Stimulated activated naive CD4-positive, alpha-beta T cell treated with Interleukin-2 at 50 U/mL for 16 hours (primary cell): ENCODE results near the gene CACNB3.

Experiments
- DNase-seq: peaks from one replicate; lab custom pipeline; 2025; lab: John Stamatoyannopoulos, UW

The CACNB3 gene

GRCh38 chr12:48817873-48818830 is at the start of gene CACNB3:
Gene CACNB3 (plus strand): TSS chr12:48818496. CDS start chr12:48818930, 434 bp downstream.
- DNase-seq: peak; percentile 79

DNA sequence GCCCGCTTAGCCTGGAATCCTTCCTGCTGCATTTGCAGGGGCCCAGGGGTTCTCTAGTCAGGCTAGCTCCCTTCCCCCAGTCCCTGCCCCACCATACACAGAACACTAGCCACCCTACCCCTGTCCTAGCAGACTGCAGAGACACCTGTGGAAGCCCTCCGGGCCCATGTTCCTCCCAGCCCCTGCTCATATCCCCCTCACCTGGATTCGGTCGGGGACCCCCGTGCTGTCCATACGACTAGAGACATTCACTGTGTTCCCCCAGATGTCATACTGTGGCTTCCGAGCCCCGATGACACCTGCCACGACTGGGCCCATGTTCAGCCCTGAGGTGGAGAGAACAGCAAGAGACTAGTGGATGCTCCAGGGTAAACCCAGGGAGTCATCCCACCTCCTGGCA is 49.6 kb upstream of the CACNB3 start:
- no peak for DNase-seq

DNA sequence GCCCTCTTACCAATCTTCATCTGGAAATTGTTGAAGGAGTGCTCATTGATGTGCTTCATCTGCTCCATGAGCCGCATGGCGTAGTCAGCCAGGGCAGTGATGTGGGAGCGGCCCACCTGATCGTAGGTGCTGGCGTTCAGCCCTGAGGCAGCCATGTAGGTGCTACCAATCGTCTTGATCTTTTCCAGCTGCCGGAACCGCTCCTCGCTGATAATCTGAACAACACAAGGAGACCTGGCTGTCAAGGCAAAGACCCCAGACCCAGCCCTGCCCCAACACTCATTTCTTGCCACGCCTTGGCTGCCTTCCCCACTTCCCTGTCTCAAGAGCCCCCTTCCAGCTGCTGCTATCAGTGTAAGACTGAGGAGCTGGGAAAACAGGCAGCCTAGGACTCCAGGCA is 47.5 kb upstream of the CACNB3 start:
- DNase-seq: no peak

- no peak for DNase-seq
These were observed 46.6 kb upstream of the CACNB3 start for GRCh38 chr12:48771588-48772112.

DNA sequence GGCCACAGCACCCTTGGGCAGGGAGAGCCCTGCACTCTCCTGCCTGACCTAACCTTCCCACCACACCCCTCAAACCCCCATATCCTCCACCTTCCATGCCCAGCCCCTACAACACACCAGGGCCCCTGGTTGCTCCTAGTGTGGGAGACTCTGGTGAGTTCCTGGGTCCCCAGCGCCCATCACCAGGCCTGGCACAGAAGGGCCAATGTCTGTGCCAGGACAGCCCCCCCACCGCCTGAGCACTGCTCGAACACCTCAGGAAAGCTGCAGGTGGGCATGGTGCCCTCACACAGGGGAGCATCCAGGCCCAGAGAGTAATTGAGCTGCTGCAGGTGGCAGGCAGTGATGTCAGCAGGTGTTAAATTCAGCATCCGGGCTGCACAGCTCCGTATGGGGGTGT is 44.6 kb upstream of the CACNB3 start:
- no peak for DNase-seq

GRCh38 chr12:48774516-48774915 is 43.8 kb upstream of the CACNB3 start:
- DNase-seq: no peak

DNA sequence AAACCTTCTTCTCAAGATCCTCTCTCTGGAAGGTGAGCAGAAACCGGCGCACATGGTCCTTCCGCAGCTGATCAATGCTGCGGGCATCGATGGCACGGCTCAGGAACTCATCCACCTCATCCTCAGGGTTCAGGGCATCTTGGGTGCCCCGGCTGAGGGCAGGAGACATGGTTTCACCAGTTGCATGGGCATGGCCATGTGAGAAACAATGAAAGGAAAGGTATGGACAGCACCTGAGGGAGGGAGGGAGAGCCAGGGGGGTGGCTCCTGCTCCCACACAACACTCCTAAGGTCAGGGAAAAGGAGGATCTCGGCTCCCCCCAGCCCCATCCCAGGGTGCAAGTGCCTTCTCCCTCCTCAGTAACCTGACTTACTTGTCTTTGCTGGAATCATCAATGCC is 43.0 kb upstream of the CACNB3 start:
- DNase-seq: no peak

DNA sequence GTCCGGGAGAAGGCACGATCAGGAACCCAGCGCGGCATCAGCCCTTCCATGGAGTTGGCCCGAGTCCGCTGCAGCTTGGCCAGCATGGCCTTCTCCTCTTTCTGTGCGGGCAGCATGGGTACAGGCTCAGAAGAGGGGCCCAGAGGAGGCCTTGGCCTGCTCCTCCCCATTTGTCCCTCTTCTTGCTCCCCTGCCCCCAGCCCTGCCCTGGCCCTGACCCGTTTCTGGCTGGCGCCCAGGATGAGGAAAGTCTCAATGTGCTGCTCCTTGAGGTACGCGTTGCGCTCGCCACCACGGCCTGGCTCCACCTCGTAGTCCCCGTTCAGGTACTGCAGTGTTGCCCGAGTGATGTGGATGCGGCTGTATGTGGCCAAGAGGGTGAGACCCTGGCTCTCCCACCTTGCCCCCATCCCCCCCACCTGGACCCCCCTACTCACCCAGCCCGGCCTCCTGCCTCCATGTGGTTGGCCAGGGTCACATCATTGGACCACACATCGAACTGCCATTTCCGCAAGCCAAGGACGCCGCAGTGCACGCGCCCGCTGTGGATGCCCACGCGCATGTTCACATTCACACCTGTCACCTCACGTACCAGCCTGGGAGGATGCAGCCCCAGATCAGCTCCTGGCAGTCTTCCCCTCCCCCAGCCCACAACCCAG is 42.2 kb upstream of the CACNB3 start:
- DNase-seq: no peak

DNA sequence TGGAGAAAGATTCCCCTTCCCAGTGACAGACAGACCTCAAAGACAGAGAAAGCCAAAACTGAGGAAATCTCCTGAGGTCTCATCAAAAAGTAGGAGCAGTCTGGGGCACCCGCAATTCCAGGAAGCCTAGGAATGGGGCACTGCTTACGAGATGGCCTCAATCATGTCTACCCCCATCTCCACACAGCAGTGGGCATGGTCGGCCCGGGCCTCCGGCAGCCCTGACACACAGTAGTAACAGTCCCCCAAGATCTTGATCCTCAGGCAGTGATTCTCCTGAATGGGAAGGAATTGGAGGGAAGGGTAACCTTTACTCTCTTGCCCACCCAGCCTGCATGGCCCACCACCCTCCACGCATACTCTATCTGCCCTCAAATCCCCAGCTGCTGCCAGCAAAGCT is 41.3 kb upstream of the CACNB3 start:
- DNase-seq: no peak

DNA sequence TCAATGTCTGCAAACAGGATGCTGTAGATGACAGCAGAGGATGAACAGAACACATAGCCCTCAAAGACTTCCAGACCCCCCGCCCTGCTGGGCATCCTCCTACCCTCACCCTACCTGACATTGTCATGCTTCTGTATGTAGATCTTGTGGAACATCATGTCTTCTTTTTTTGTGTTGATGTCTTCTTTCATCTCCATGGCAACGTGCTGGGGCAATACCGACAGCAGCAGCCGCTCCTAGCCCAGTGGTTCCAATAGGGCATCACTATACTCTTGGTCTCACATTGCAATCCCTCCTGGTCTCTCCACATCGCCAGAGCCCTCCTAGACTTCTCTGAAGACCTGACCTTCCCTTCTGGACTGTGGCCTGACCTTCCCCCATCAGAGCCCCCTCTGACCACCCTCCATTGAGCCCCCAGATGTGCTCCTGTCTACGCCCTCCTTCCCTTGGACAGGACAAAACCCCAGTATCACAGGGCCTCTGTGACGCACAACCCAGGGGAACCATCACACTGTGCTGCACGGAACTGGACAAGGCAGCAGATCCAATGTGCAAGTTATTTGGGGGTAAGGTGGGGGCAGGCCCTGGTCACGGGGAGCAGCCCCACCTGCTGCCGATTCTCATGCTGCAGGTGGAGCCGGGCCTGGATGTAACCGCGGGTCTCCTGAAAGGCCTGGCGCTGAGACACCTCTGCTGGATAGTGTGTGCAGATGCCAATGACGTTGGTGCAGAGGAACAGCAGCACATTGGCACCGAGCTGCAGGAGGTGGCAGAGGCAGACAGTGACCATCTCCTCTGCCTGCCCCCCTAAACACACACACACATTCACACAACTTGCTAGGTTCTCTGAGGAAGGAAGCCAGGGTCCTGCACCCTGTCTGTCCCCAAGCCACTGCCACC is 40.5 kb upstream of the CACNB3 start:
- DNase-seq: no peak

GRCh38 chr12:48779869-48780268 is 38.4 kb upstream of the CACNB3 start:
- DNase-seq: no peak

DNA sequence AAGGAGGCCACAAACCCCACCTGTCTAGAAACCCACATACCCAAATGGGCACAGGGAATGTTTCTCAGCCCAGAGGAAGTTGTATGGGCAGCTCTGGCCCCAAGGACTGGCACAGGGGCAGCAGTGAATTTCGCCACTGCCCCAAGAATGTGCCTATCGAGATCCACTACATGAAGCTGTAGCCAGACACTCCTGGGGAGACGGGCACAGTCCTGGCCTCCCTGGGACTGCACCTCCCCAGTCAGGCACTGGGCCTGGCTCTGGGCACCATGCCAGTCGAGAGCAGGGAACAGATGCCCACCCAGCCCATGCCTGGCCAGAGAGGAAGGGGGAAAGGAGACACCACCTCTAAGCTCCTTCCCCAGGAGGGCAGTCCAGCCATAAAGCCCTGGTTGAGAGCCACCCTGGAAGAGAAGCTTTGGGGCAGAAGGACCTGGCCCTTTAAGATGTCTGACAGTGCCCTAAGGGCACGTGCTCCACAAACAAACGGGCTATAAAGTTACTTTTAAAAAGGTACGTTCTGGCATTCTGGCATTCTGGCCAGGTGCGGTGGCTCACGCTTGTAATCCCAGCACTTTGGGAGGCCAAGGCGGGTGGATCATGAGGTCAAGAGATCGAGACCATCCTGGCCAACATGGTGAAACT is 37.8 kb upstream of the CACNB3 start:
- no peak for DNase-seq

GRCh38 chr12:48781750-48782456 is 36.4 kb upstream of the CACNB3 start:
- no peak for DNase-seq

DNA sequence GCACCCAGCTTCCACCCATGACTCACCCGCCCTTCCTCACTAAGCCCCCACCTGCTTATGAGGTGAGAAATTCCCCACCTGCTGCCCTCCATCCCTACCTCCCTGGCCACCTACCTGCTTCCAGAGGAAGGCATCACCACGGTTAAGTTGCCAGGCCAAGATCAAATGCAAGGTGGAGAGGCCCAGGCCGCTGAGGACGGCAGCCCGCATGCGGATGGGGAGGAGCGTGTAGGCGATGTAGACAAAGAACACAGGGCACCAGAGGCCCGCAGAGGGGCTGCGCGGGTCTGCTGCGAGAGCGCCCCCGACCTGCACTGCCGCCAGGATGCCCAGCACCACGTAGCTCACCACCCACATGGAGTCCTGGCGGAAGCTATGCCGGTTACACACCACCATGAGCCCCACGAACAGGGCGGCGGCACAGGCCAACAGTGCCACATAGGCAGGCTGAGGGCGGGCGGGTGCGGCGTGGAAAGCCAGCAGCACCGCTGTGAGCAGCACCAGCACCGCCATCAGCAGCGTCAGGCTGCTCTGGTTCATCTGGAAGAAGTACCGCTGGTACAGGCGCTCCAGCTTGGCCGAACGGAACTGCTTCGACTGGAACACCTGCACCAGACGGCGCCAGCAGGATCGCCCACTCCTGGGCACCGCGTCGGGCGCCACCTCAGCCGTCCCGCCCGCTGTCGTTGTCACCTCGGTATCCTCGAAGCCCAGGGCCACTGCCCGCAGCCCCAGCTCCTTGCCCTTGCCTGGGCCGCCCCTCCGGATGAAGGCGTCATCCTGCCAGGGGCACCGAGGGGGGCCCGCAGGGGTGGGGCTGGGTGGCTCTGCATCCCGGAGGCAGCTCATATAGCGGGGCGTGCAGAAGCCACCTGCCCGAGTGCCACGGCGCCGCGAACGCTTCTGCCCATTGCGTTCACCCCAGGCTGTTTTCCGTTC is 35.6 kb upstream of the CACNB3 start:
- DNase-seq: no peak

GRCh38 chr12:48783432-48783831 is 34.9 kb upstream of the CACNB3 start:
- DNase-seq: no peak

DNA sequence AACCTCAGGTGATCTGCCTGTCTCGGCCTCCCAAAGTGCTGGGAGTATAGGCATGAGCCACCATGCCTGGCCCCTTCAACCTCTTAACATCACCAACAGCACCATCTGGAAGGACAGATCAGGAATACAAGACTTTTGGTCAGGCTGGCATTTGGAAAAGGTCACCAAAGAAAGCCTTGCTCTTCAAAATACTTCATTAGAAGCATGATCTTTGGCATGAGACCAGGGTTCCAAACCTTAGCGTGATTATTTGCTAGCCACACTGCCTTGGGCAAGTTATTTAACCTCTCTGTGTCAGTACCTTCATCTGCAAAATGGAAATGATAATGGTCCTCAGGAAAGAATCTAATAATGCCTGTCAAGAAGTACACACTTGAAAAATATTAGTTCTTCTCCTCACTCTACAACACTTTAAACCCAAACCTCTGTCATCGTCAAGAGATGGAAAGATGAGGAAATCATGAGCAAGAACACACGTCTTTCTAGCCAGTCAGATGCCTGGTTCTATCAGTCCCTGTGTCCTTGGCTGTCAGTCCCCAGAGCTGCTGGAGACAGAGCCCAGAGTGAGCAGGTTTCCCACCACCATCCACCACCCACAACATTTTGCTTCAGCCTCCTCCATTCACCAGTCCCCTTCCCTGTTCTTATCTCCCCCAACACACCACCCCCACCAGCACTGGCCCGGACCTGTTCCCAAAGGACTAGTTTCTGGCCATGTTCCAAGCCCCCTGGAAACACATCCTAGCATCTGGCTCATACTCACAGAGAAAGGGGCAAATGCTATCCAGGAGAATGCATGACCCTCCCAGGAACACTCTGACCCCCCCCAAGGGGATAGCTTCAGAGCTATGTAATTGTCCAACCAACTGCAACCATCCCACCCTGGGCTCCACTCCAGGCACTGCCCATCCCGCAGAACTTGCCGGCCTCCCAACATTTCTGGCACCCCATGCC is 31.4 kb upstream of the CACNB3 start:
- DNase-seq: no peak

DNA sequence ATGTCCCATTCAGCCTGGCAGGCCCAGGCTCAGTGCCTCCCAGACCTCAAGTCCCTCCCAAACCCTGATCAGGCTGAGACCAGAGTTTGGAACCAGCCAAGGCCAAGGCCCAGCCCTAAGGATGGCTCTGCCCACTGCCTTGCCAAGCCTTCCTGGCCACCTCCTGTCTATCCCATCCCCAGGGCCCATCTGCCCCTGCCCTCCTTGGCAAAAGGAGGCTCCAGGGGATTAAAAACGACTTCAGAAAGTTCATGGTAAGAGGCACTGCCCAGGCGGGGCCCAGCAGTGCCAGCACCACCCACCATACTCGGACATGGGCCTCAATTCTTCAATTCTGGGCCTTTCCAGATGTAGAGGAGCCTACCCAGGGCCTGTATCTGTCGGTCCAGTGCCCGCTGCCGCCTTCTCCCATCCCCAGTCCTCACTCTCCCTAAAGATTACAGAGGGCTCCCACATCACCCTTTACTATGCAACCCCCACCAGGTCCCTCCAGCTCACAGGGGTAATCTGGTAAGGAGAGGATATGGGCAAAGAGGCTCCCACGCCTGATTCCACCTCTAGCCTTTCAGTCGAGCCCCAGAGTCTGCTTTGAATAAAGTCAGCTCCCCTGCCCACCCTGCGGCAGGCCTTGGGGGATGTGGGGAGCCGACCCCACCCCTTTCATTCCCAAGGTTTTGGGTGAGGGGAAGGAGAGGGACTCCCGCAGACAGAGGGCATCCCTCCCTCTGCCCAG is 30.3 kb upstream of the CACNB3 start:
- no peak for DNase-seq

DNA sequence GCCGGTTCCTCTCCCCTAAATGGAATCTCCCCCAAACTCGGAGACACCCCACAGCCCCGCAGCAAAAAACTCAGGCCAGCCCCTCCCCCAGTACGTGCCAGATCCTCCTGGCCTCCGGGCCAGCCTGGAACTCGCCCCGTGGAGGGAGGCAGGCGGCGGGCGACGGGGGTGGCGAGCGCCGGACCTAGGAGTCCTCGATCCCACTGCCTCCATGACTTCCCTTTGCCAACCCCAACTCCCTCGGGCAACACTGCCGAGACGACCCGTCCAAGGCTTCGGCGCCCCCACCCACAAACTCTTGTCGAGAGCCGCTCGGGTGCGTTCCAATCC is 29.8 kb upstream of the CACNB3 start:
- DNase-seq: no peak
